K562 (cell line): ENCODE data around the gene COQ10B. TPM values are rescaled to one million over a fixed set of nuclear protein-coding genes. Genes with fewer than 3 reads are reported as not detected.

ENCODE experiments used
- ELF2 ChIP-seq: fragments of 250-450 bp; sonication (Bioruptor Pico); IDR thresholded peaks from 2 replicates; pipeline ENCODE4 v1.5.0; 2021; ENCODE audit warnings: mild to moderate bottlenecking
- ELF4 ChIP-seq: fragments of 450-650 bp; formaldehyde crosslinking; IDR thresholded peaks from 2 replicates; pipeline ENCODE4 v1.4.0; 2022; ENCODE audit warnings: missing genetic modification characterization
- HMG20B ChIP-seq: fragments of 250-450 bp; sonication (Bioruptor Pico); IDR thresholded peaks from 2 replicates; pipeline ENCODE4 v1.5.0; 2021; ENCODE audit warnings: mild to moderate bottlenecking
- HNRNPL ChIP-seq: fragments of 200-400 bp; formaldehyde crosslinking; IDR thresholded peaks from 2 replicates; pipeline ENCODE4 v1.6.1; 2017; ENCODE audit warnings: low read depth, mild to moderate bottlenecking, low read length
- IFI16 ChIP-seq: fragments of 250-450 bp; sonication (Bioruptor Pico); IDR thresholded peaks from 2 replicates; pipeline ENCODE4 v2.1.2; 2022; ENCODE audit warnings: mild to moderate bottlenecking, inconsistent platforms
- ILK ChIP-seq: fragments of 450-650 bp; IDR thresholded peaks from 2 replicates; pipeline ENCODE4 v1.6.1; 2016; ENCODE audit warnings: missing genetic modification characterization, low read depth, mild to moderate bottlenecking, missing compliant biosample characterization, moderate library complexity, borderline replicate concordance
- JUNB ChIP-seq: fragments of 450-650 bp; formaldehyde crosslinking; conservative IDR thresholded peaks from 2 replicates; pipeline ENCODE4 v1.4.0; 2020; ENCODE audit warnings: mild to moderate bottlenecking
- JUND ChIP-seq, 2 experiments: IDR thresholded peaks; 2 replicates in 1 of 2; 3 replicates in 1 of 2; pipeline ENCODE4 v1.6.1; 2011; ENCODE audit warnings: borderline replicate concordance in 2 of 2, low read depth in 2 of 2, low read length in 2 of 2, improper control_type of control experiment in 1 of 2, missing biosample characterization in 1 of 2, missing genetic modification characterization in 1 of 2, missing genetic modification reagents in 1 of 2
- KDM1A ChIP-seq, 2 experiments: fragments of 450-650 bp; IDR thresholded peaks; 2 replicates each; pipeline ENCODE4 v1.6.1; 2016; ENCODE audit warnings: mild to moderate bottlenecking in 2 of 2
- MCM2 ChIP-seq: fragments of 450-650 bp; IDR thresholded peaks from 2 replicates; pipeline ENCODE4 v1.6.1; 2017; ENCODE audit warnings: low read depth, mild to moderate bottlenecking
- MTA3 ChIP-seq: fragments of 450-650 bp; formaldehyde crosslinking; IDR thresholded peaks from 2 replicates; pipeline ENCODE4 v1.6.1; 2017; ENCODE audit warnings: mild to moderate bottlenecking, borderline replicate concordance
- NR2C1 ChIP-seq, 2 experiments: fragments of 450-650 bp; IDR thresholded peaks; 2 replicates each; pipeline ENCODE4 v1.6.1; 2017; ENCODE audit warnings: mild to moderate bottlenecking in 2 of 2, antibody characterized with exemption in 1 of 2, inconsistent platforms in 1 of 2, missing compliant biosample characterization in 1 of 2, missing genetic modification characterization in 1 of 2
- PHB ChIP-seq: fragments of 250-450 bp; sonication (Bioruptor Pico); IDR thresholded peaks from 2 replicates; pipeline ENCODE4 v1.5.0; 2021
- POLR2AphosphoS5 ChIP-seq: IDR thresholded peaks from 2 replicates; pipeline ENCODE4 v1.6.1; 2011; ENCODE audit warnings: mild to moderate bottlenecking, low read depth, low read length, moderate library complexity; ENCODE audit not compliant: control insufficient read depth, insufficient read depth
- POLR2B ChIP-seq: fragments of 450-650 bp; IDR thresholded peaks from 2 replicates; pipeline ENCODE4 v1.6.1; 2018; ENCODE audit warnings: low read depth; ENCODE audit not compliant: partially characterized antibody
- PTRF ChIP-seq: fragments of 450-650 bp; IDR thresholded peaks from 2 replicates; pipeline ENCODE4 v1.6.1; 2016; ENCODE audit warnings: mild to moderate bottlenecking, missing genetic modification characterization, missing compliant biosample characterization
- RBM22 ChIP-seq: fragments of 200-400 bp; formaldehyde crosslinking; IDR thresholded peaks from 2 replicates; pipeline ENCODE4 v1.6.1; 2018; ENCODE audit warnings: low read length, low read depth; ENCODE audit not compliant: poor library complexity, severe bottlenecking
- RUNX1 ChIP-seq: sonication (generic); IDR thresholded peaks from 2 replicates; pipeline ENCODE4 v1.6.1; 2016; ENCODE audit warnings: antibody characterized with exemption, low read depth
- SMARCE1 ChIP-seq: fragments of 450-650 bp; IDR thresholded peaks from 2 replicates; pipeline ENCODE4 v1.7.1; 2016; ENCODE audit warnings: mild to moderate bottlenecking
- TSC22D4 ChIP-seq: fragments of 450-650 bp; IDR thresholded peaks from 2 replicates; pipeline ENCODE4 v1.6.1; 2016; ENCODE audit warnings: missing genetic modification characterization, missing biosample characterization, control low read depth
- YBX1 ChIP-seq: fragments of 450-650 bp; IDR thresholded peaks from 2 replicates; pipeline ENCODE4 v1.7.1; 2016; ENCODE audit warnings: mild to moderate bottlenecking
- ZBTB26 ChIP-seq: fragments of 450-650 bp; formaldehyde crosslinking; IDR thresholded peaks from 2 replicates; pipeline ENCODE4 v1.4.0; 2022; ENCODE audit warnings: missing genetic modification characterization
- ZEB2 ChIP-seq: fragments of 450-650 bp; IDR thresholded peaks from 2 replicates; pipeline ENCODE4 v1.6.1; 2016
- ZNF3 ChIP-seq: fragments of 250-450 bp; sonication (Bioruptor Pico); IDR thresholded peaks from 2 replicates; pipeline ENCODE4 v1.5.0; 2021; ENCODE audit warnings: mild to moderate bottlenecking, moderate library complexity
- polyA plus RNA-seq, 8 experiments: library from polyadenylated mRNA; depleted of rRNA in 4 of 8; stranded (reverse) in 5 of 8; unstranded in 3 of 8; fragments of >200 nt; fragmentation: Nextera tagmentation in 2 of 8; fragmentation: Illumina TruSeq in 1 of 8; extraction: Ambion mirVana in 2 of 8; extraction: Trizol in 1 of 8; gene quantifications; 2 replicates each; pipeline versions ENCODE4 v1.2.1 to v1.2.3, GENCODE V29; 2011 to 2014; ENCODE audit warnings: inconsistent platforms in 1 of 8, missing spikeins in 1 of 8
- total RNA-seq, 7 experiments: library from RNA; depleted of rRNA in 6 of 7; stranded (reverse); fragments of >200 nt in 6 of 7; fragmentation: Illumina TruSeq in 2 of 7; extraction: Trizol in 2 of 7; gene quantifications; 2 replicates each; pipeline versions ENCODE4 v1.2.1 to v1.2.3, GENCODE V29; 2011 to 2021; ENCODE audit warnings: low replicate concordance in 1 of 7
- TF ChIP-seq, protein P1 (sequence below): fragments of 450-650 bp; IDR thresholded peaks from 2 replicates; pipeline ENCODE4 v1.6.1; 2017; ENCODE audit warnings: antibody characterized with exemption

The COQ10B gene
- total and polyA plus RNA-seq, 9 of the 15 experiments (the other 6 are each of a cell fraction or from before 2014, with no cell fraction given): 3.1 to 13.1 (median 7.7) TPM

DNA sequence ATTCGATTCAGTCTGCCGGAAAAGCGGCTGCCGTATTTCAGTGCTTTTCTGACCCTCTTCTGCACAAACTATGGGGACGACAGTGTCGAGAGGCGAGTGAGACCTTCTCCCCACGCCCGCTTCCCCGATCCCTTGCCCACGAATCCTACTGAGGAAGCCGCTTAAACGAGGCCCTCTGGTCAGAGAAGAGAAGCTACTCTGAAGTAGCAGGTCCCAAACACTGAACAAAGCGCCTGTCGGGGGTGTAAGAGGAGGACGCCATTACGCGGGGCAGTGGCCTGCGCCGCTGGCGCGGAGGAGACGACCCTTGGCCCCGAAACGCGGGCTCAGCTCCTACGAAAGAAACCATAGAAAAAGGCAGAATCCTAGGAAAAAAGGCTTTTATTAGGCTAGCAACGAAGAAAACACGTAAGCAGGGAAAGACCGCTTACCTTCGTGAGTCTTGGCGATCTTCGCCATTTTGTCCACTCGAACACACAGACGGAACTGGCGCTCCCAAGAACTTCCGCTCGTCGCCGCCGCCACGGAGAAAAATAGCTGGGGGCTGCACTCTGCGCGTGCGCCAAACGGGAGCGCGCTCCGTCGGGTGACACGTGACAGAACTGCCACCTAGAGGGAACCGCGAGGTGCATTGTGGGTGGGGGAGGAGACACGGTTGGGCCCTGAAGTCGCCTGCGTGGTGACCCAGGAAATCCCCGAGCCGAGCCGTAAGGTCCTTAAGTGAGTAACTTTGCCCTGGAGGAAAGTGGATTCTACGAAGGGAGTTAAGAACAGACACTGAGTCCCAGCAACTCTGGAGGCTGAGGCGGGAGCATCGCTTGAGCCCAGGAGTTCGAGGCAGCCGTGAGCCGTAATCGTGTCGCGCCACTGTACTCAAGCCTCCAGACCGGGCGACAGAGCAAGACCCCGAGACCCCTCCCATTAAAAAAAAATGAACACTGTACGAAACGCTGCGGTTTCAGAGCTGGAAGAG is 18.5 kb upstream of the COQ10B start, which contains the start of gene SF3B1 (continued):
- TF ChIP-seq SMARCE1 (no peak), YBX1 (no peak), HMG20B (CRISPR knock-in tag) (no peak), JUND (IDR thresholded peaks at IDR 0.05; ENCODE audit: borderline replicate concordance, low read depth, low read length) (peak; percentile 37; the same call in 1 of the 2 replicates), JUND (tag; IDR thresholded peaks at IDR 0.05; ENCODE audit: borderline replicate concordance, low read depth, low read length) (peak; percentile 18; the same call in 1 of the 3 replicates), POLR2AphosphoS5 (peak; percentile 86), PTRF (tag) (no peak), NR2C1 (IDR thresholded peaks at IDR 0.05) (no peak; the same call in none of the 2 replicates), NR2C1 (tag; IDR thresholded peaks at IDR 0.05) (no peak), ILK (no peak), ELF2 (CRISPR knock-in tag) (0 out of 2 replicates have a peak, but pooled peaks have one; percentile 42), KDM1A (IDR thresholded peaks at IDR 0.05) (no peak), ZBTB26 (CRISPR knock-in tag) (no peak), RBM22 (no peak), HNRNPL (no peak), JUNB (CRISPR knock-in tag) (no peak), MTA3 (0 out of 2 replicates have a peak, but pooled peaks have one; percentile 26), ZEB2 (no peak), ZNF3 (CRISPR knock-in tag) (no peak), IFI16 (CRISPR knock-in tag) (no peak), MCM2 (no peak), TSC22D4 (tag) (no peak), PHB (no peak), POLR2B (peak; percentile 86), ELF4 (CRISPR knock-in tag) (no peak), RUNX1 (no peak)
- TF ChIP-seq, protein P1, sequence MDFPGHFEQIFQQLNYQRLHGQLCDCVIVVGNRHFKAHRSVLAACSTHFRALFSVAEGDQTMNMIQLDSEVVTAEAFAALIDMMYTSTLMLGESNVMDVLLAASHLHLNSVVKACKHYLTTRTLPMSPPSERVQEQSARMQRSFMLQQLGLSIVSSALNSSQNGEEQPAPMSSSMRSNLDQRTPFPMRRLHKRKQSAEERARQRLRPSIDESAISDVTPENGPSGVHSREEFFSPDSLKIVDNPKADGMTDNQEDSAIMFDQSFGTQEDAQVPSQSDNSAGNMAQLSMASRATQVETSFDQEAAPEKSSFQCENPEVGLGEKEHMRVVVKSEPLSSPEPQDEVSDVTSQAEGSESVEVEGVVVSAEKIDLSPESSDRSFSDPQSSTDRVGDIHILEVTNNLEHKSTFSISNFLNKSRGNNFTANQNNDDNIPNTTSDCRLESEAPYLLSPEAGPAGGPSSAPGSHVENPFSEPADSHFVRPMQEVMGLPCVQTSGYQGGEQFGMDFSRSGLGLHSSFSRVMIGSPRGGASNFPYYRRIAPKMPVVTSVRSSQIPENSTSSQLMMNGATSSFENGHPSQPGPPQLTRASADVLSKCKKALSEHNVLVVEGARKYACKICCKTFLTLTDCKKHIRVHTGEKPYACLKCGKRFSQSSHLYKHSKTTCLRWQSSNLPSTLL: no peak
